H1 (cell line): ENCODE data around the gene AIDA. TPM values are rescaled to one million over a fixed set of nuclear protein-coding genes. Genes with fewer than 3 reads are reported as not detected.
A peak's percentile ranks its signal among the peaks of the same experiment; 100 is the strongest.

ENCODE experiments used
- ASH2L ChIP-seq: fragments of 200-600, 300-600 bp; sonication (generic); IDR thresholded peaks from one replicate; pipeline ENCODE4 v1.7.1; 2017; ENCODE audit warnings: low read length
- BACH1 ChIP-seq: IDR thresholded peaks from 2 replicates; pipeline ENCODE4 v1.6.1; 2012; ENCODE audit warnings: low read length, improper control_type of control experiment
- CEBPB ChIP-seq: IDR thresholded peaks from 2 replicates; pipeline ENCODE4 v1.6.1; 2012; ENCODE audit warnings: low read depth, low read length
- CHD1 ChIP-seq: IDR thresholded peaks from 2 replicates; pipeline ENCODE4 v1.6.1; 2012; ENCODE audit warnings: low read depth, low read length, improper control_type of control experiment
- CHD2 ChIP-seq: IDR thresholded peaks from 2 replicates; pipeline ENCODE4 v1.6.1; 2012; ENCODE audit warnings: low read length, improper control_type of control experiment
- EGR1 ChIP-seq: IDR thresholded peaks from 2 replicates; pipeline ENCODE4 v1.6.1; 2011; ENCODE audit warnings: low read depth, low read length, borderline replicate concordance
- EP300 ChIP-seq, 2 experiments: IDR thresholded peaks; 1 replicate in 1 of 2; 2 replicates in 1 of 2; pipeline ENCODE4 v1.6.1; 2011 to 2012; ENCODE audit warnings: low read depth in 2 of 2, low read length in 2 of 2, mild to moderate bottlenecking in 2 of 2, borderline replicate concordance in 1 of 2, inconsistent platforms in 1 of 2, moderate library complexity in 1 of 2
- FOSL1 ChIP-seq: IDR thresholded peaks from 2 replicates; pipeline ENCODE4 v1.6.1; 2011; ENCODE audit warnings: mild to moderate bottlenecking, low read depth, low read length, moderate library complexity; ENCODE audit not compliant: insufficient read depth
- GTF2F1 ChIP-seq: IDR thresholded peaks from 2 replicates; pipeline ENCODE4 v1.6.1; 2012; ENCODE audit warnings: low read depth, low read length, improper control_type of control experiment, borderline replicate concordance
- MAFK ChIP-seq: IDR thresholded peaks from 2 replicates; pipeline ENCODE4 v1.6.1; 2012; ENCODE audit warnings: low read depth, mild to moderate bottlenecking, improper control_type of control experiment, low read length
- POLR2A ChIP-seq, 2 experiments: IDR thresholded peaks; 1 replicate in 1 of 2; 2 replicates in 1 of 2; pipeline ENCODE4 v1.6.1; 2011; ENCODE audit warnings: low read depth in 2 of 2, low read length in 2 of 2, mild to moderate bottlenecking in 2 of 2; ENCODE audit errors: control extremely low read depth in 1 of 2
- POLR2AphosphoS5 ChIP-seq: IDR thresholded peaks from 2 replicates; pipeline ENCODE4 v1.6.1; 2011; ENCODE audit warnings: low read depth, low read length
- SIRT6 ChIP-seq: IDR thresholded peaks from one replicate; pipeline ENCODE4 v1.7.1; 2012; ENCODE audit warnings: low read length, inconsistent platforms
- SP1 ChIP-seq: IDR thresholded peaks from 2 replicates; pipeline ENCODE4 v1.6.1; 2011; ENCODE audit warnings: low read depth, low read length
- SP4 ChIP-seq: IDR thresholded peaks from 2 replicates; pipeline ENCODE4 v1.6.1; 2012; ENCODE audit warnings: low read length, inconsistent platforms
- SRF ChIP-seq: IDR thresholded peaks from 2 replicates; pipeline ENCODE4 v1.6.1; 2011; ENCODE audit warnings: mild to moderate bottlenecking, low read depth, low read length, moderate library complexity
- TAF7 ChIP-seq: optimal IDR thresholded peaks from 2 replicates; pipeline ENCODE3; 2011; ENCODE audit warnings: low read depth, mild to moderate bottlenecking, inconsistent platforms, low read length, moderate library complexity, borderline replicate concordance
- TBP ChIP-seq: IDR thresholded peaks from 2 replicates; pipeline ENCODE4 v1.6.1; 2011; ENCODE audit warnings: low read depth, low read length, improper control_type of control experiment
- YY1 ChIP-seq: IDR thresholded peaks from 2 replicates; pipeline ENCODE4 v1.6.1; 2011; ENCODE audit warnings: low read depth, mild to moderate bottlenecking, low read length
- polyA plus RNA-seq, 7 experiments: library from polyadenylated mRNA; depleted of rRNA in 3 of 7; stranded (reverse) in 5 of 7; unstranded in 2 of 7; fragments of >200 nt in 5 of 7; fragments of 200-250 nt in 2 of 7; gene quantifications; 1 replicate in 5 of 7; 2 replicates in 1 of 7; 4 replicates in 1 of 7; pipeline versions ENCODE4 v1.2.1 to v1.2.3, GENCODE V29; 2011 to 2013; ENCODE audit warnings: missing spikeins in 2 of 7, mixed read lengths in 2 of 7
- total RNA-seq: library from RNA; stranded (reverse); fragmentation: NEBNext Ultra II Directional; extraction: Animal tissue kit (Norgen Biotek cat#: 25700); gene quantifications from 2 replicates; pipeline ENCODE4 v1.2.1, GENCODE V29; 2021
- TF ChIP-seq, protein P1 (sequence below): IDR thresholded peaks from 2 replicates; pipeline ENCODE4 v1.6.1; 2012; ENCODE audit warnings: inconsistent platforms
- TF ChIP-seq, protein P2 (sequence below): IDR thresholded peaks from 2 replicates; pipeline ENCODE4 v1.6.1; 2011; ENCODE audit warnings: low read depth, mild to moderate bottlenecking, low read length; ENCODE audit not compliant: insufficient read depth
- TF ChIP-seq, protein P3 (sequence below), 3 experiments: IDR thresholded peaks; 1 replicate in 2 of 3; 2 replicates in 1 of 3; pipeline versions ENCODE4 v1.5.1 to v1.6.1; 2011; ENCODE audit warnings: low read length in 3 of 3, mild to moderate bottlenecking in 3 of 3, inconsistent platforms in 2 of 3, low read depth in 1 of 3, moderate library complexity in 1 of 3; ENCODE audit not compliant: insufficient read depth in 1 of 3; ENCODE audit errors: control extremely low read depth in 1 of 3

AIDA gene
- total and polyA plus RNA-seq, 2 of the 8 experiments (the other 6 are each of a cell fraction or from before 2014, with no cell fraction given), result 52.5 to 103 TPM

DNA sequence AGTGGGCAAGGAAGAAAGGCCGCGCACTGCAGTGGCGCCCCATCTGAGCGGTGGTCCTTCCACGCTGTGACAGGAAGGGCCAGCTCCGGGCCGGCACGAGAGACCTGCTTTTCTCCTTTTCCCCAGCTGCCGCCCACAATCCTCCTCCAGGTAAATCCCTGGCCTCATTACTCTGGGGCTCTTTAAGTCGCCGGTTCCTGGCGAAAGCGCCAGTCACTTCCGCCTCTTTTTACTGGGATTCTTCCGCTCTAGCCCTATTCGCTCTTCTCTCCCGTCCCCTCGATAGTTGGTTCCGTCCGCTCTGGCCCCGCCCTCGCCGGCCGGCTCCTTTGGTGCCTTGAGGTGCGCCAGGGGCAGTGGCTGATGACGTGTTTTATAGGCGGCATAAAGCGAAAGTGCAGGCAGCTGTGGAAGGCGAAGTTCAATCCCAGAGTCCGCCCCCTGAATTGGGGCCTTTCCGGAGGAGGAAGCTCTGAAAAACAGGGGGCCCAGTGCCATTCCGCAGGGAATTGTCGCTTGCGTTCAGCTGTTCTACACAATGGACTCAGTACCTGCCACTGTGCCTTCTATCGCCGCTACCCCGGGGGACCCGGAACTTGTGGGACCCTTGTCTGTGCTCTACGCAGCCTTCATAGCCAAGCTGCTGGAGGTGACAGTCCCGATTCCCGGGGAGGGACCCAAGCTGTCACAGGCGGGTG, 68.2 kb downstream of the AIDA start (continued):
- peak; percentile 86 for TF ChIP-seq ASH2L
- TF ChIP-seq, protein P1, sequence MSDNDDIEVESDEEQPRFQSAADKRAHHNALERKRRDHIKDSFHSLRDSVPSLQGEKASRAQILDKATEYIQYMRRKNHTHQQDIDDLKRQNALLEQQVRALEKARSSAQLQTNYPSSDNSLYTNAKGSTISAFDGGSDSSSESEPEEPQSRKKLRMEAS, result peak; percentile 47; the same call in 1 of the 2 replicates
- peak; percentile 80 for TF ChIP-seq CHD2
- peak; percentile 91 for TF ChIP-seq EGR1
- TF ChIP-seq, protein P2, sequence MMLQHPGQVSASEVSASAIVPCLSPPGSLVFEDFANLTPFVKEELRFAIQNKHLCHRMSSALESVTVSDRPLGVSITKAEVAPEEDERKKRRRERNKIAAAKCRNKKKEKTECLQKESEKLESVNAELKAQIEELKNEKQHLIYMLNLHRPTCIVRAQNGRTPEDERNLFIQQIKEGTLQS, result peak; percentile 95
- peak; percentile 79 for TF ChIP-seq POLR2AphosphoS5
- TF ChIP-seq CEBPB, result no peak
- TF ChIP-seq SRF, result peak; percentile 88
- TF ChIP-seq SP4, result peak; percentile 68
- peak; percentile 77 for TF ChIP-seq TAF7
- TF ChIP-seq SP1, result peak; percentile 74; the same call in 1 of the 2 replicates
- peak; percentile 85 for TF ChIP-seq CHD1
- TF ChIP-seq, protein P3, sequence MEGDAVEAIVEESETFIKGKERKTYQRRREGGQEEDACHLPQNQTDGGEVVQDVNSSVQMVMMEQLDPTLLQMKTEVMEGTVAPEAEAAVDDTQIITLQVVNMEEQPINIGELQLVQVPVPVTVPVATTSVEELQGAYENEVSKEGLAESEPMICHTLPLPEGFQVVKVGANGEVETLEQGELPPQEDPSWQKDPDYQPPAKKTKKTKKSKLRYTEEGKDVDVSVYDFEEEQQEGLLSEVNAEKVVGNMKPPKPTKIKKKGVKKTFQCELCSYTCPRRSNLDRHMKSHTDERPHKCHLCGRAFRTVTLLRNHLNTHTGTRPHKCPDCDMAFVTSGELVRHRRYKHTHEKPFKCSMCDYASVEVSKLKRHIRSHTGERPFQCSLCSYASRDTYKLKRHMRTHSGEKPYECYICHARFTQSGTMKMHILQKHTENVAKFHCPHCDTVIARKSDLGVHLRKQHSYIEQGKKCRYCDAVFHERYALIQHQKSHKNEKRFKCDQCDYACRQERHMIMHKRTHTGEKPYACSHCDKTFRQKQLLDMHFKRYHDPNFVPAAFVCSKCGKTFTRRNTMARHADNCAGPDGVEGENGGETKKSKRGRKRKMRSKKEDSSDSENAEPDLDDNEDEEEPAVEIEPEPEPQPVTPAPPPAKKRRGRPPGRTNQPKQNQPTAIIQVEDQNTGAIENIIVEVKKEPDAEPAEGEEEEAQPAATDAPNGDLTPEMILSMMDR (IDR thresholded peaks at IDR 0.05; ENCODE audit: control extremely low read depth in 1 of 3, insufficient read depth in 1 of 3, low read depth in 1 of 3, low read length in 3 of 3), result no peak
- peak; percentile 38; the same call in 1 of the 2 replicates for TF ChIP-seq YY1
- peak; percentile 91 for TF ChIP-seq TBP
- TF ChIP-seq SIRT6, result peak; percentile 79
- peak in 1 of 2 experiments; percentile 98; a peak in 2 of 3 replicates for TF ChIP-seq EP300 (IDR thresholded peaks at IDR 0.05; ENCODE audit: borderline replicate concordance in 1 of 2, low read depth in 2 of 2, low read length in 2 of 2)
- no peak for TF ChIP-seq FOSL1
- peak; percentile 47 to 94 for TF ChIP-seq POLR2A (IDR thresholded peaks at IDR 0.05; ENCODE audit: control extremely low read depth in 1 of 2, low read depth in 2 of 2, low read length in 2 of 2)
- TF ChIP-seq GTF2F1, result no peak; the same call in 1 of the 2 replicates
- TF ChIP-seq BACH1, result no peak
- peak; percentile 6; the same call in 1 of the 2 replicates for TF ChIP-seq MAFK
